NK-92 (cell line): ENCODE data around the gene ZNF143.
"Not testable (repeated sequence)": the region's sequence is repeated elsewhere in the genome, so short reads cannot be mapped to it uniquely, and the experiment has no call there.

ENCODE experiments used
- DNase-seq: peaks from one replicate; lab custom pipeline; 2025; ENCODE audit not compliant: unreplicated experiment; lab: John Stamatoyannopoulos, UW

Gene ZNF143

GRCh38 chr11:9535189-9535781 lies 74.5 kb downstream of the ZNF143 start:
- DNase-seq, result no peak

- no peak for DNase-seq
Measured at GRCh38 chr11:9538548-9538947, 77.7 kb downstream of the ZNF143 start.

DNA sequence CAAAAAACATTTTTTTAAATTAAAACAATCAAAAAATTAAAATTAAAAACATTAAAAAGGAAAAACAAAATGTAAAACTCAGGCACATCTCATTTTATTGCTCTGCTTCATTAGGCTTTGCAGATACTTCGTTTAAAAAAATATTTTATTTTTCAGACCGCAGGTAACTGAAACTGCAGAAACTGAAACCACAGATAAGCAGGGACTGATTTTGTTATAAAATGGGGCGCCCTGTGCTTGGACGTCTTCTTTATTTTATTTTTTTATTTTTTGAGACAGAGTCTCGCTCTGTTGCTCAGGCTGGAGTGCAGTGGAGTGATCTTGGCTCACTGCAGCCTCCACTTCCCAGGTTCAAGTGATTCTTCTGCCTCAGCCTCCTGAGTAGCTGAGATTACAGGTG lies 88.4 kb downstream of the ZNF143 start:
- DNase-seq, result not testable (repeated sequence)

DNA sequence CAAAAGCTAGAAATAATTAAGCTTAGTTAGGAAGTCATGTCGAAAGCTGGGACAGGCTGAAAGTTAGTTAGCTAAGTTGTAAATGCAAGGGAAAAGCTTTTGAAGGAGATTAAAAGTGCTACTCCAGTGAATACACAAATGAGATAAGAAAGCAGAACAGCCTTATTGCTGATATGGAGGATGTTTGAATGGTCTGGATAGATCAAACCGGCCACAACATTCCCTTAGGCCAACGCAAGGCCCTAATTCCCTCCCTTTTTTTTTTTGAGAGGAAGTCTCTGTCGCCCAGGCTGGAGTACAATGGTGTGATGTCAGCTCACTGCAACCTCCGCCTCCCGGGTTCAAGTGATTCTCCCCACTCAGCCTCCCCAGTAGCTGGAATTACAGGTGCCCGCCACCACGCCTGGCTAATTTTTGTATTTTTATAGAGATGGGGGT lies 89.4 kb downstream of the ZNF143 start:
- no peak for DNase-seq

GRCh38 chr11:9561279-9561982 lies 100.6 kb downstream of the ZNF143 start:
- DNase-seq, result no peak

- no peak for DNase-seq
Measured at GRCh38 chr11:9562716-9563115, 101.9 kb downstream of the ZNF143 start.

- no peak for DNase-seq
Measured at GRCh38 chr11:9563196-9563730, 102.5 kb downstream of the ZNF143 start.

- no peak for DNase-seq
Measured at GRCh38 chr11:9565822-9566560, 105.2 kb downstream of the ZNF143 start.

GRCh38 chr11:9566561-9567063 lies 105.8 kb downstream of the ZNF143 start:
- no peak for DNase-seq

DNA sequence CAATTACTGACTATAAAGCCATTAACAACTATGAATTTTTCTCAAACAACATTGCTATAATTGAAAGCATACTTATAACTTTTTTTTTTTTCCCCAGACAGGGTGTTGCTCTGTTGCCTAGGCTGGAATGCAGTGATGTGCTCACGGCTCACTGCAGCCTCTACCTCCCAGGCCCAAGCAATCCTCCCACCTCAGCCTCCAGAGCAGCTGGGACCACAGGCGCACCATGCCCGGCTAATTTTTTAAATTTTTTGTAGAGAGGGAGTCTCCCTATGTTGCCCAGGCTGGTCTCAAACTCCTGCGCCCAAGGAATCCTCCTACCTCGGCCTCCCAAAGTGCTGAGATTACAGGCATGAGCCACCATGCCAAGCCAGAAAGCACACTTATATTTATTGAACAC lies 106.6 kb downstream of the ZNF143 start:
- no peak for DNase-seq

- no peak for DNase-seq
Measured at GRCh38 chr11:9568161-9568853, 107.5 kb downstream of the ZNF143 start.

DNA sequence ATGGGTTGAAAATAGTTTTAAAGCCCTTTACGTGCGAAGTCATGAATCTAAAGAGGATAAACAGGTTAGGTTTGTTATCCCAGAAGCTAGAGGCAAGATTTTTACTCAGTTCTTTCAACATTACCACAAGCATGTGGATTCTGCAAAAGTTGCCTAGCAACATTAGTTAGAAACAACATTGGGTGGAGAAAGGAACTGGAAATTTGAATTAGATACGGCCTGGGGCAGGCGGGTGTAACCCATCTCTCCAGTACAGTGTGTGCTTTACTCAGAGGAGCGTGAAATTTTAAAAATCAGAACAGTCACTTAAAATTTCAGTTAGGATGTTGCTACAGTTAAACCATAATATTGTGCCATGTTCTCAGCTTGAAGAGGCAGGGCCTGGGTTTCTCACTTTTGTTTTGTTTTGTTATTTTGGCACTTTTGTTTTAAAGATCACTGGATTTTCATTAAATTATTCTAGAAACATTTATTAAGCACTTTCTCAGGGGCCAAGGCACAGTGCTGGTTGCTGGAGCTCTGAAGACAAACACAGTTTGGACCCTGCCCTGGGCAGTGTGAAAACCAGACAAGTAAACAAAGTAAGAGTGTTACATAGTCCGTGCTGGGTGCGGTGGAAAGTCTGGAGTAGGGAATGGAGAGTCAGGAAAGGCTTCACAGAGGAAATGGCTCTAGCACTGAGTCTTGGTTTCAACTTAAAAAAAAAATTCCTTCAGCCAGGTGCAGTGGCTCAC lies 108.2 kb downstream of the ZNF143 start:
- no peak for DNase-seq

GRCh38 chr11:9569588-9570164 lies 108.9 kb downstream of the ZNF143 start:
- DNase-seq, result no peak

DNA sequence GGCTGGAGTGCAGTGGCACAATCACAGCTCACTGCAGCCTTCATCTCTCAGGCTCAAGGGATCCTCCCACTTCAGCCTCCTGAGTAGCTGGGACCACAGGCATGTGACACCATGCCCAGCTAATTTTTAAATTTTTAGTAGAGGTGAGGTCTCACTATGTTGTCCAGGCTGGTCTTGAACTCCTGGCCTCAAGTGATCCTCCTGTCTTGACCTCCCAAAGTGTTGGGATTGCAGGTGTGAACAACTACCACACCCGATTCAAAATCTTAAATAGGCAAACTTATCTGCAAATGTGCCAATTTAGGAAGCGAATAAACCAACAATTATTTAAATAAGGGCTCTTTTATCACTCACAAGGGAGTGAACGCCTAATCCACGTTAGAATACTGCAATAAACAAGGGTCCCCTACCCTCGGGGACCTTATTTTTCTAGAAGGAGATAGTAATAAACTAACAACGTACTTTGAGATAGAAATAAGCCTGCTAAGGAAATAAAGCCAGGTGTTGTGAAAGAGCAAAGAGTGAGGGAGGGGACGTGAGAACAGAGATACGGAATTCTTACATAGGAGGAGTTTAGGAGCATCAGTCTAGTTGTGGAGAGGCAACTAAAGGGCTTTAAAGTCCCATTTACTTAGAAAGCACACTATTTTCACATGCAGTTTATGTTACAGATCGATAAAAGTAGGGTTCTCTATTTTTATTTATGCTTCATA lies 109.7 kb downstream of the ZNF143 start:
- DNase-seq, result no peak

- no peak for DNase-seq
Measured at GRCh38 chr11:9571071-9571762, 110.4 kb downstream of the ZNF143 start.

GRCh38 chr11:9571763-9572115 lies 110.9 kb downstream of the ZNF143 start:
- no peak for DNase-seq

DNA sequence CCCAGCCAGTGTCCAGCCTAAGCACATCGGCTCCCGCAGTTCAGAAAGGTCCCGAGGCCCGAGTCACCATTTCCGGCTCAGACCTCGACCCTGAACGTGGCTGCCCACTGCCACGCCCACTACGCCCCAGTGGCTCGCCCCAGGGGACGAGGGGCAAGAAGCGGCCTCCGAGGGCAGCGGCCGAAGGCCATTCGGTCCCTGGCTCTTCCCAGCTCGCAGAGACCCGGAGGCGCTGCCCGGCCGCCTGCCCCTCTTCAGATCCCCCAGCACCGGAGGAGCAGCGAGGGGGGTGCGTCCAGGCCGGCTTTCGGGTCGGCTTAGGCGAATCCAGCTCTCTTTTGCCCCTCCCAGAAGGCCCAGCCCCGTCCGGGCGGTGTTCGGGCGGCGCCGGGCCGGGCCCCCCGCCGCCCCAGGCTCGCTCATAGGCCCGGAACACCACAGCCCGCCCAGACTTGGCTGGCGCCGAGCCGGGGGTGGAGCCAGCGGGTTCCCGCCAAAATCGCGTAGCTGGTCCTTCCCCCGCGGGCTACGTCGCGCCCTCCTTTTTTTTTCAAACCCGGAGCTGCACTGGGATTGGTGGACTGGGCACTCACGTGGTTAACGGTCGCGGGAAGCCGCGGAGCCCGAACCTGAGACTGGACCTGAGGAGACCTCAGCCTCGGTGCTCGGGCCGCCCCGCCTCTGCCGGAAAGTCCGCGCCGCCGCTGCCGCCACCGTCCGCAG lies 112.4 kb downstream of the ZNF143 start, which contains the start of gene WEE1:
Gene WEE1 (plus strand): TSS at position 619 of the 723 bp plus-strand sequence. CDS start 264 bp downstream, outside the sequence.
- DNase-seq, result peak; percentile 42
